HepG2 (cell line): ENCODE measurements around the gene TTLL1. TPM values are rescaled to one million over a fixed set of nuclear protein-coding genes. Genes with fewer than 3 reads are reported as not detected.

ENCODE experiments used
- ARHGAP35 ChIP-seq: sonication (generic); formaldehyde crosslinking; IDR thresholded peaks from 2 replicates; pipeline ENCODE4 v1.9.0; 2022; ENCODE audit warnings: mild to moderate bottlenecking, inconsistent platforms, moderate library complexity, missing genetic modification reagents, borderline replicate concordance
- ESRRA ChIP-seq: sonication (generic); formaldehyde crosslinking; IDR thresholded peaks from 2 replicates; pipeline ENCODE4 v1.5.1; 2020; ENCODE audit warnings: mild to moderate bottlenecking, low read depth, missing genetic modification reagents
- HMGA1 ChIP-seq: sonication (generic); formaldehyde crosslinking; conservative IDR thresholded peaks from 2 replicates; pipeline ENCODE4 v1.4.0; 2020; ENCODE audit warnings: missing genetic modification reagents
- HNRNPH1 ChIP-seq: fragments of 200-400 bp; formaldehyde crosslinking; optimal IDR thresholded peaks from 2 replicates; pipeline ENCODE3; 2017; ENCODE audit warnings: mild to moderate bottlenecking, low read depth, low read length
- MEF2D ChIP-seq: sonication (generic); formaldehyde crosslinking; IDR thresholded peaks from 2 replicates; pipeline ENCODE4 v1.5.1; 2020; ENCODE audit warnings: mild to moderate bottlenecking, missing genetic modification reagents
- NBN ChIP-seq: fragments of 450-650 bp; conservative IDR thresholded peaks from 2 replicates; pipeline ENCODE4 v1.6.1; 2017
- TCF7L2 ChIP-seq: IDR thresholded peaks from 2 replicates; pipeline ENCODE4 v1.6.1; 2011; ENCODE audit warnings: mild to moderate bottlenecking, low read depth, low read length, moderate library complexity
- TEAD3 ChIP-seq: optimal IDR thresholded peaks from 2 replicates; pipeline ENCODE3; 2016; ENCODE audit warnings: borderline replicate concordance
- ZFAT ChIP-seq: sonication (generic); formaldehyde crosslinking; conservative IDR thresholded peaks from 2 replicates; pipeline ENCODE4 v1.8.1; 2023; ENCODE audit warnings: missing genetic modification reagents, inconsistent platforms
- ZNF253 ChIP-seq: sonication (generic); formaldehyde crosslinking; IDR thresholded peaks from 2 replicates; pipeline ENCODE4 v1.8.0; 2022; ENCODE audit warnings: mild to moderate bottlenecking, missing genetic modification reagents, borderline replicate concordance
- ZNF331 ChIP-seq: sonication (generic); formaldehyde crosslinking; IDR thresholded peaks from 2 replicates; pipeline ENCODE4 v1.4.0; 2020; ENCODE audit warnings: missing genetic modification reagents
- ZNF33A ChIP-seq: sonication (generic); formaldehyde crosslinking; IDR thresholded peaks from 2 replicates; pipeline ENCODE4 v1.5.1; 2020; ENCODE audit warnings: missing genetic modification reagents, mild to moderate bottlenecking, moderate library complexity, borderline replicate concordance
- polyA plus RNA-seq, 8 experiments: library from polyadenylated mRNA; depleted of rRNA in 3 of 8; stranded (reverse) in 7 of 8; unstranded in 1 of 8; fragments of >200 nt; fragmentation: Illumina TruSeq in 4 of 8; extraction: Trizol in 4 of 8; gene quantifications; 2 replicates each; pipeline versions ENCODE4 v1.2.1 to v1.2.3, GENCODE V29; 2011 to 2016; ENCODE audit warnings: low read depth in 4 of 8, missing spikeins in 1 of 8, mixed read lengths in 1 of 8; ENCODE audit not compliant: insufficient read depth in 1 of 8
- total RNA-seq, 5 experiments: library from RNA; depleted of rRNA; stranded (reverse); fragments of >200 nt; fragmentation: Illumina TruSeq; extraction: Trizol; gene quantifications; 2 replicates each; pipeline ENCODE4 v1.2.3, GENCODE V29; 2016; ENCODE audit warnings: low read depth in 1 of 5
- TF ChIP-seq, protein P1 (sequence below): fragments of 450-650 bp; IDR thresholded peaks from 2 replicates; pipeline ENCODE4 v1.6.1; 2017; ENCODE audit warnings: mild to moderate bottlenecking
- TF ChIP-seq, protein P2 (sequence below): sonication (generic); IDR thresholded peaks from 2 replicates; pipeline ENCODE4 v1.6.1; 2016; ENCODE audit warnings: low read depth, borderline replicate concordance
- TF ChIP-seq, protein P3 (sequence below): sonication (generic); formaldehyde crosslinking; IDR thresholded peaks from one replicate; pipeline ENCODE4 v1.5.1; 2020; ENCODE audit warnings: mild to moderate bottlenecking, missing genetic modification reagents; ENCODE audit errors: not compliant biosample characterization
- TF ChIP-seq, protein P4 (sequence below): sonication (generic); formaldehyde crosslinking; IDR thresholded peaks from 2 replicates; pipeline ENCODE4 v1.5.1; 2020; ENCODE audit warnings: missing genetic modification reagents, mild to moderate bottlenecking, borderline replicate concordance

Gene TTLL1
- total and polyA plus RNA-seq, 2 of the 13 experiments (the other 11 are each of a cell fraction or from before 2014, with no cell fraction given), result 1.6 to 5.3 TPM

DNA sequence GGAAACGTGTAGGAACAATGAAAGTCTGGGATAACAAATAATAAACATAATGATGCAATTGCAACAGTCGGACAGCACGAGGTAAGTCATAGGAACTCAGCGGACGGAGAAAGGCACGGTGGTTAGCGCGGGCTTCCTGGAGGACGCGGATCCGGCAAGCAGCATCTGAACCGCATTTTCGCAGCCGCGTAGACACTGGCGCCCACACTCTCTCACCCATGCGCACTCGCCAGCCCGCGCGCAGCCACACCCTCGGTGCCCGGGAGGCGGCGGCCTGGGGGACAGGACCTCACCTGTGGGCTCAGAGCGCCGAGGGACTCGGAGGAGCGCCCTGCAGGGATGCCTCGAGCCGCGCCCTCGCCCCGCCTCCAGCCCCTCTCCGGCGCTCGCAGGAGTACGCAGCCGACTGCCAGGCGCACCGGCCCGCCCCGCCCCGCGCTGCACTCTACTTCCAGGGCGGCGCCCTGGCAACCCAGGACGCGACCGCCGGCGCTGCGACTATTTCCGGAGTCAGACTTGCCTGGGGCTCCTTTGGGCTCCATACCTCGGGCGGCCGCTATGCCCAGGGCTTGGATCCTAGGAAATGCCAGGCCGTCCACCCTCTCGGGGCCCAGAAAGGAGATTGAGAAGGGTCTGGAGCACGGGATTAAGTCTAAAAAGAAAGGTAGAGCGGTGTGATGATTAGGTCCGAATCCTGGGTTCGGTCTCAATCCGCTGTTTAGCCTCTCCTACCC lies at the start of gene TTLL1 (continued):
- TF ChIP-seq, protein P1, sequence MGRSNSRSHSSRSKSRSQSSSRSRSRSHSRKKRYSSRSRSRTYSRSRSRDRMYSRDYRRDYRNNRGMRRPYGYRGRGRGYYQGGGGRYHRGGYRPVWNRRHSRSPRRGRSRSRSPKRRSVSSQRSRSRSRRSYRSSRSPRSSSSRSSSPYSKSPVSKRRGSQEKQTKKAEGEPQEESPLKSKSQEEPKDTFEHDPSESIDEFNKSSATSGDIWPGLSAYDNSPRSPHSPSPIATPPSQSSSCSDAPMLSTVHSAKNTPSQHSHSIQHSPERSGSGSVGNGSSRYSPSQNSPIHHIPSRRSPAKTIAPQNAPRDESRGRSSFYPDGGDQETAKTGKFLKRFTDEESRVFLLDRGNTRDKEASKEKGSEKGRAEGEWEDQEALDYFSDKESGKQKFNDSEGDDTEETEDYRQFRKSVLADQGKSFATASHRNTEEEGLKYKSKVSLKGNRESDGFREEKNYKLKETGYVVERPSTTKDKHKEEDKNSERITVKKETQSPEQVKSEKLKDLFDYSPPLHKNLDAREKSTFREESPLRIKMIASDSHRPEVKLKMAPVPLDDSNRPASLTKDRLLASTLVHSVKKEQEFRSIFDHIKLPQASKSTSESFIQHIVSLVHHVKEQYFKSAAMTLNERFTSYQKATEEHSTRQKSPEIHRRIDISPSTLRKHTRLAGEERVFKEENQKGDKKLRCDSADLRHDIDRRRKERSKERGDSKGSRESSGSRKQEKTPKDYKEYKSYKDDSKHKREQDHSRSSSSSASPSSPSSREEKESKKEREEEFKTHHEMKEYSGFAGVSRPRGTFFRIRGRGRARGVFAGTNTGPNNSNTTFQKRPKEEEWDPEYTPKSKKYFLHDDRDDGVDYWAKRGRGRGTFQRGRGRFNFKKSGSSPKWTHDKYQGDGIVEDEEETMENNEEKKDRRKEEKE, result no peak
- TF ChIP-seq ARHGAP35, result peak; percentile 40; the same call in 1 of the 2 replicates
- TF ChIP-seq, protein P2, sequence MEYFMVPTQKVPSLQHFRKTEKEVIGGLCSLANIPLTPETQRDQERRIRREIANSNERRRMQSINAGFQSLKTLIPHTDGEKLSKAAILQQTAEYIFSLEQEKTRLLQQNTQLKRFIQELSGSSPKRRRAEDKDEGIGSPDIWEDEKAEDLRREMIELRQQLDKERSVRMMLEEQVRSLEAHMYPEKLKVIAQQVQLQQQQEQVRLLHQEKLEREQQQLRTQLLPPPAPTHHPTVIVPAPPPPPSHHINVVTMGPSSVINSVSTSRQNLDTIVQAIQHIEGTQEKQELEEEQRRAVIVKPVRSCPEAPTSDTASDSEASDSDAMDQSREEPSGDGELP, result peak; percentile 29; the same call in 1 of the 2 replicates
- no peak for TF ChIP-seq HNRNPH1
- no peak for TF ChIP-seq HMGA1
- no peak for TF ChIP-seq NBN
- TF ChIP-seq ZNF253 (CRISPR knock-in tag), result no peak
- TF ChIP-seq ZNF331 (CRISPR knock-in tag), result peak; percentile 19; the same call in 1 of the 2 replicates
- no peak for TF ChIP-seq ZFAT (CRISPR knock-in tag)
- TF ChIP-seq ZNF33A (CRISPR knock-in tag), result no peak
- TF ChIP-seq, protein P3, sequence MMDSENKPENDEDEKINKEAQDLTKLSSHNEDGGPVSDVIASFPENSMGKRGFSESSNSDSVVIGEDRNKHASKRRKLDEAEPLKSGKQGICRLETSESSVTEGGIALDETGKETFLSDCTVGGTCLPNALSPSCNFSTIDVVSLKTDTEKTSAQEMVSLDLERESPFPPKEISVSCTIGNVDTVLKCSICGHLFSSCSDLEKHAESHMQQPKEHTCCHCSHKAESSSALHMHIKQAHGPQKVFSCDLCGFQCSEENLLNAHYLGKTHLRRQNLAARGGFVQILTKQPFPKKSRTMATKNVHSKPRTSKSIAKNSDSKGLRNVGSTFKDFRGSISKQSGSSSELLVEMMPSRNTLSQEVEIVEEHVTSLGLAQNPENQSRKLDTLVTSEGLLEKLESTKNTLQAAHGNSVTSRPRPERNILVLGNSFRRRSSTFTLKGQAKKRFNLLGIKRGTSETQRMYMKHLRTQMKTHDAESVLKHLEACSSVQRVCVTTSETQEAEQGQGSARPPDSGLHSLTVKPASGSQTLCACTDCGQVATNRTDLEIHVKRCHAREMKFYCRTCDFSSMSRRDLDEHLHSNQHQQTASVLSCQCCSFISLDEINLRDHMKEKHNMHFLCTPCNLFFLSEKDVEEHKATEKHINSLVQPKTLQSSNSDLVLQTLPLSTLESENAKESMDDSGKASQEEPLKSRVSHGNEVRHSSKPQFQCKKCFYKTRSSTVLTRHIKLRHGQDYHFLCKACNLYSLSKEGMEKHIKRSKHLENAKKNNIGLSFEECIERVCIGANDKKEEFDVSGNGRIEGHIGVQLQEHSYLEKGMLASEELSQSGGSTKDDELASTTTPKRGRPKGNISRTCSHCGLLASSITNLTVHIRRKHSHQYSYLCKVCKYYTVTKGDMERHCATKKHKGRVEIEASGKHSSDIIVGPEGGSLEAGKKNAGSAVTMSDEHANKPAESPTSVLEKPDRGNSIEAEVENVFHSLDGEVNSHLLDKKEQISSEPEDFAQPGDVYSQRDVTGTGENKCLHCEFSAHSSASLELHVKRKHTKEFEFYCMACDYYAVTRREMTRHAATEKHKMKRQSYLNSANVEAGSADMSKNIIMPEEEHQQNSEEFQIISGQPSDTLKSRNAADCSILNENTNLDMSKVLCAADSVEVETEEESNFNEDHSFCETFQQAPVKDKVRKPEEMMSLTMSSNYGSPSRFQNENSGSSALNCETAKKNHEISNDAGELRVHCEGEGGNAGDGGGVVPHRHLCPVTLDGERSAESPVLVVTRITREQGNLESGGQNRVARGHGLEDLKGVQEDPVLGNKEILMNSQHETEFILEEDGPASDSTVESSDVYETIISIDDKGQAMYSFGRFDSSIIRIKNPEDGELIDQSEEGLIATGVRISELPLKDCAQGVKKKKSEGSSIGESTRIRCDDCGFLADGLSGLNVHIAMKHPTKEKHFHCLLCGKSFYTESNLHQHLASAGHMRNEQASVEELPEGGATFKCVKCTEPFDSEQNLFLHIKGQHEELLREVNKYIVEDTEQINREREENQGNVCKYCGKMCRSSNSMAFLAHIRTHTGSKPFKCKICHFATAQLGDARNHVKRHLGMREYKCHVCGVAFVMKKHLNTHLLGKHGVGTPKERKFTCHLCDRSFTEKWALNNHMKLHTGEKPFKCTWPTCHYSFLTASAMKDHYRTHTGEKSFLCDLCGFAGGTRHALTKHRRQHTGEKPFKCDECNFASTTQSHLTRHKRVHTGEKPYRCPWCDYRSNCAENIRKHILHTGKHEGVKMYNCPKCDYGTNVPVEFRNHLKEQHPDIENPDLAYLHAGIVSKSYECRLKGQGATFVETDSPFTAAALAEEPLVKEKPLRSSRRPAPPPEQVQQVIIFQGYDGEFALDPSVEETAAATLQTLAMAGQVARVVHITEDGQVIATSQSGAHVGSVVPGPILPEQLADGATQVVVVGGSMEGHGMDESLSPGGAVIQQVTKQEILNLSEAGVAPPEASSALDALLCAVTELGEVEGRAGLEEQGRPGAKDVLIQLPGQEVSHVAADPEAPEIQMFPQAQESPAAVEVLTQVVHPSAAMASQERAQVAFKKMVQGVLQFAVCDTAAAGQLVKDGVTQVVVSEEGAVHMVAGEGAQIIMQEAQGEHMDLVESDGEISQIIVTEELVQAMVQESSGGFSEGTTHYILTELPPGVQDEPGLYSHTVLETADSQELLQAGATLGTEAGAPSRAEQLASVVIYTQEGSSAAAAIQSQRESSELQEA (CRISPR knock-in tag), result peak; percentile 55
- TF ChIP-seq ESRRA (CRISPR knock-in tag), result peak; percentile 55; the same call in 1 of the 2 replicates
- no peak for TF ChIP-seq TEAD3 (CRISPR knock-in tag)
- TF ChIP-seq, protein P4, sequence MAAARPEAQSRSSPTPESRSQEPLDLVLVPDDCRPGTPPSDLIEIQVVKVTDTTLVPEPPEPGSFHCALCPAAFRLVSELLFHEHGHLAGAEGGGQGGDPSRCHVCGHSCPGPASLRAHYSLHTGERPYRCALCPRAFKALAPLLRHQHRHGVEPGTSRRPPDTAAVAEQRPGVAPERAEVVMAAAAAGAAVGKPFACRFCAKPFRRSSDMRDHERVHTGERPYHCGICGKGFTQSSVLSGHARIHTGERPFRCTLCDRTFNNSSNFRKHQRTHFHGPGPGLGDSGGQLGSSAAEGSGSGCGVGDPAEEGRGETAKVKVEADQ (CRISPR knock-in tag), result peak; percentile 85; the same call in 1 of the 2 replicates
- TF ChIP-seq TCF7L2, result no peak
- TF ChIP-seq MEF2D (CRISPR knock-in tag), result no peak; the same call in 1 of the 2 replicates
